Uterus (tissue), 2 donors: ENCODE results near the gene SESTD1.

Experiments
- CTCF ChIP-seq, 4 experiments: fragments of 200-600 bp in 2 of 4; fragments of 450-650 bp in 2 of 4; sonication (generic) in 2 of 4; IDR thresholded peaks; one replicate each; pipeline ENCODE4 v1.5.1; 2016 to 2019; ENCODE audit warnings: antibody characterized with exemption in 4 of 4, mild to moderate bottlenecking in 2 of 4, moderate library complexity in 1 of 4
- POLR2A ChIP-seq, 2 donors: fragments of 450-650 bp; IDR thresholded peaks; one replicate each; pipeline ENCODE4 v1.6.1; 2016; ENCODE audit warnings: antibody characterized with exemption in 2 of 2, mild to moderate bottlenecking in 1 of 2, moderate library complexity in 1 of 2

- TF ChIP-seq POLR2A (IDR thresholded peaks at IDR 0.05) (no peak), CTCF (IDR thresholded peaks at IDR 0.05) (no peak)
Measured at GRCh38 chr2:179239195-179239594, 25.4 kb downstream of the SESTD1 start.
